ENCODE data around the gene CAPN14. TPM values are rescaled to one million over a fixed set of nuclear protein-coding genes. Genes with fewer than 3 reads are reported as not detected.

CAPN14 gene
- polyA plus RNA-seq, 1 of the 3 experiments (the other 2 are of a cell fraction): 0.08 TPM

DNA sequence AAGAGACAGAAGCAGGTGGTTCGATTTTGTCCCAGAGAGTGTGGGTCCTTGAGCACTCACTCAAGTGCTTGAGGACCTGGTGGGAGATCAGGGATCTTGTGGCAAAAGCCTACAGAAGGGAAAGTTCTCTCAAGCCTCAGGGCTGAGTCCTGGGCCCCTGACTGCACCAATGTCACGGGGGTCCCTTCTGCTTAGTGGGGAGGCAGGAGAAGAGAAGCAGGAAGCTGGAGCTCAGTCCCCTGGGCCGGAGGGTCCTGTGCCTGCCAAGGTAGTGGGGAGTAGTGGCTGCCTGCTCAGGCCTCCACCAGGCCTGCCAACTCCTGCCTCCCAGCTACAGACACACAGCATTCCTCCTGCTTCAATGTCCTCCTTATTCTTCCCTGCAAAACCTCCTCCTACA, 11.7 kb downstream of the CAPN14 start:
- TF ChIP-seq, protein P1, sequence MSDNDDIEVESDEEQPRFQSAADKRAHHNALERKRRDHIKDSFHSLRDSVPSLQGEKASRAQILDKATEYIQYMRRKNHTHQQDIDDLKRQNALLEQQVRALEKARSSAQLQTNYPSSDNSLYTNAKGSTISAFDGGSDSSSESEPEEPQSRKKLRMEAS (IDR thresholded peaks at IDR 0.05; ENCODE audit: low read depth): no peak
- TF ChIP-seq FOXM1 (IDR thresholded peaks at IDR 0.05; ENCODE audit: low read depth): no peak
- no peak for TF ChIP-seq ELF1 (IDR thresholded peaks at IDR 0.05)
- TF ChIP-seq NFIC (IDR thresholded peaks at IDR 0.05; ENCODE audit: borderline replicate concordance): no peak
- TF ChIP-seq RCOR1 (IDR thresholded peaks at IDR 0.05; ENCODE audit: low read length): no peak
- no peak for TF ChIP-seq RFX5 (IDR thresholded peaks at IDR 0.05; ENCODE audit: low read length)
- TF ChIP-seq SMC3 (IDR thresholded peaks at IDR 0.05; ENCODE audit: low read depth, low read length): no peak
- no peak for TF ChIP-seq FOSL2 (IDR thresholded peaks at IDR 0.05; ENCODE audit: borderline replicate concordance, low read depth)
- TF ChIP-seq, protein P2, sequence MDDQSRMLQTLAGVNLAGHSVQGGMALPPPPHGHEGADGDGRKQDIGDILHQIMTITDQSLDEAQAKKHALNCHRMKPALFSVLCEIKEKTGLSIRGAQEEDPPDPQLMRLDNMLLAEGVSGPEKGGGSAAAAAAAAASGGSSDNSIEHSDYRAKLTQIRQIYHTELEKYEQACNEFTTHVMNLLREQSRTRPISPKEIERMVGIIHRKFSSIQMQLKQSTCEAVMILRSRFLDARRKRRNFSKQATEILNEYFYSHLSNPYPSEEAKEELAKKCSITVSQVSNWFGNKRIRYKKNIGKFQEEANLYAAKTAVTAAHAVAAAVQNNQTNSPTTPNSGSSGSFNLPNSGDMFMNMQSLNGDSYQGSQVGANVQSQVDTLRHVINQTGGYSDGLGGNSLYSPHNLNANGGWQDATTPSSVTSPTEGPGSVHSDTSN (IDR thresholded peaks at IDR 0.05): no peak
- no peak for TF ChIP-seq RAD21 (IDR thresholded peaks at IDR 0.05; ENCODE audit: low read length)
- no peak for TF ChIP-seq EZH2phosphoT487 (IDR thresholded peaks at IDR 0.05; ENCODE audit: borderline replicate concordance, low read depth)
- no peak for TF ChIP-seq NRF1 (IDR thresholded peaks at IDR 0.05; ENCODE audit: low read depth, low read length)
- TF ChIP-seq EP300 (IDR thresholded peaks at IDR 0.05; ENCODE audit: borderline replicate concordance in 1 of 2, low read depth in 1 of 2, low read length in 1 of 2): no peak
- TF ChIP-seq YY1 (IDR thresholded peaks at IDR 0.05; ENCODE audit: low read depth): no peak
- no peak for TF ChIP-seq JUND (IDR thresholded peaks at IDR 0.05)
- TF ChIP-seq TEAD4 (IDR thresholded peaks at IDR 0.05; ENCODE audit: borderline replicate concordance, insufficient read depth): no peak
- TF ChIP-seq CHD2 (IDR thresholded peaks at IDR 0.05; ENCODE audit: low read length, partially characterized antibody): no peak
- no peak for TF ChIP-seq TAF1 (IDR thresholded peaks at IDR 0.05; ENCODE audit: borderline replicate concordance, low read depth, low read length)
- no peak for TF ChIP-seq GATA2 (CRISPR knock-in tag; IDR thresholded peaks at IDR 0.05)
- no peak for TF ChIP-seq SIN3A (IDR thresholded peaks at IDR 0.05; ENCODE audit: borderline replicate concordance, low read depth, low read length)
- H4K20me1 ChIP-seq (ENCODE audit: insufficient read depth): no peaks in the 10 kb centered on the region
- CTCF ChIA-PET: interaction anchor here (1.0 kb wide), 1 partner anchor 35 kb away, joined by 3 read pairs; no protein-coding TSS in a partner anchor
- no peak overlapping the region for H2AFZ ChIP-seq (ENCODE audit: low read depth)
- H3K36me3 ChIP-seq (replicated peaks in 1 of 2; ENCODE audit: control insufficient read depth in 1 of 2, insufficient read depth in 2 of 2, low read length in 1 of 2): no peaks in the 10 kb centered on the region
- H3F3A ChIP-seq (replicated peaks; ENCODE audit: insufficient read depth): no peaks in the 10 kb centered on the region
- WGBS (ENCODE audit: low lambda C conversion rate): 8% methylated on average over 2 of the region's 3 CpGs
- no peak overlapping the region for H3K4me2 ChIP-seq
- H3K27me3 ChIP-seq (ENCODE audit: insufficient read depth): no peaks in the 10 kb centered on the region
- POLR2A ChIA-PET: interaction anchor here (0.6 kb wide), 1 partner anchor 88 kb away, joined by 5 read pairs; no protein-coding TSS in a partner anchor
- H3K9ac ChIP-seq: no peak overlapping the region
- H3K27ac ChIP-seq (ENCODE audit: low read depth in 2 of 2, low read length in 1 of 2): no peak overlapping the region
- no peaks in the 10 kb centered on the region for H3K79me2 ChIP-seq (ENCODE audit: insufficient read depth)
- no peaks in the 10 kb centered on the region for H3K9me3 ChIP-seq
- DNase-seq: no peak
- no peak overlapping the region for H3K4me3 ChIP-seq (ENCODE audit: low read depth in 2 of 2, low read length in 1 of 2)
- no peaks in the 10 kb centered on the region for H3K9me2 ChIP-seq
- H3K4me1 ChIP-seq (ENCODE audit: control insufficient read depth in 1 of 2, insufficient read depth in 2 of 2, low read depth in 1 of 2, low read length in 1 of 2): no peaks in the 10 kb centered on the region; a peak in 1 of 4 replicates

DNA sequence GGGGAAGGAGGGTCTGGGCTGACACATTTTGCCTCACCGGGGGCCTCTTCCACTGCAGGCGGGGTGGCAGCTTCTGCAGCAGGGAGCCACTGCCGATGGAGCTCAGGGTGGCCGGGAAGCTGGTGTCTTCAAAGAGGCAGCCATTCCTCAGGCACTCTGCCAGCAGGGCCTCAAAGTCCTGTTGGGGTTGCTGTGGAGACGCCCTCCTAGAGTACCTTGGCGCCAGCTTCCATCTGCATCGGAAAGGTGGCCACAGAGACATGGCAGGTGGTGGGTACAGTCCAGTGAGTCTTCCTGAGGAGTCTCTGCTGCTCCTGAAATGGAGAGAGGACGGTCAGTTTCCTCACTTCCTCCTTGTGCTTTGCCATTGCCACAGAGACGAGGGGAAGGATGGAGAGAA, 12.1 kb downstream of the CAPN14 start:
- no peaks in the 10 kb centered on the region for H3K27me3 ChIP-seq (ENCODE audit: insufficient read depth)
- no peak overlapping the region for H3K4me2 ChIP-seq
- H3K27ac ChIP-seq (ENCODE audit: low read depth in 2 of 2, low read length in 1 of 2): no peak overlapping the region
- H3F3A ChIP-seq (replicated peaks; ENCODE audit: insufficient read depth): no peaks in the 10 kb centered on the region
- no peak overlapping the region for H3K4me3 ChIP-seq (ENCODE audit: low read depth in 2 of 2, low read length in 1 of 2)
- no peak overlapping the region for H3K9ac ChIP-seq
- no peaks in the 10 kb centered on the region for H3K9me3 ChIP-seq
- ChIA-PET POLR2A (interaction anchor here (0.6 kb wide), 1 partner anchor 89 kb away, joined by 5 read pairs; no protein-coding TSS in a partner anchor), CTCF (interaction anchor here (1.0 kb wide), 1 partner anchor 35 kb away, joined by 3 read pairs; no protein-coding TSS in a partner anchor)
- no peak for TF ChIP-seq GATA2 (CRISPR knock-in tag; IDR thresholded peaks at IDR 0.05)
- no peak for TF ChIP-seq FOXJ3 (CRISPR knock-in tag; IDR thresholded peaks at IDR 0.05)
- no peak for TF ChIP-seq EP300 (IDR thresholded peaks at IDR 0.05; ENCODE audit: borderline replicate concordance in 1 of 2, low read depth in 1 of 2, low read length in 1 of 2)
- no peak for TF ChIP-seq CHD2 (IDR thresholded peaks at IDR 0.05; ENCODE audit: low read length, partially characterized antibody)
- no peak for TF ChIP-seq ELF1 (IDR thresholded peaks at IDR 0.05)
- no peak overlapping the region for H2AFZ ChIP-seq (ENCODE audit: low read depth)
- H3K36me3 ChIP-seq (replicated peaks in 1 of 2; ENCODE audit: control insufficient read depth in 1 of 2, insufficient read depth in 2 of 2, low read length in 1 of 2): no peaks in the 10 kb centered on the region
- no peaks in the 10 kb centered on the region for H3K9me2 ChIP-seq
- H3K4me1 ChIP-seq (ENCODE audit: control insufficient read depth in 1 of 2, insufficient read depth in 2 of 2, low read depth in 1 of 2, low read length in 1 of 2): no peaks in the 10 kb centered on the region; a peak in 1 of 4 replicates
- H3K79me2 ChIP-seq (ENCODE audit: insufficient read depth): no peaks in the 10 kb centered on the region
- 58% methylated on average over 4 of the region's 9 CpGs for WGBS (ENCODE audit: low lambda C conversion rate)
- H4K20me1 ChIP-seq (ENCODE audit: insufficient read depth): no peaks in the 10 kb centered on the region
- DNase-seq: no peak
